ENCODE data around the gene TGFBR3.

Gene TGFBR3

DNA sequence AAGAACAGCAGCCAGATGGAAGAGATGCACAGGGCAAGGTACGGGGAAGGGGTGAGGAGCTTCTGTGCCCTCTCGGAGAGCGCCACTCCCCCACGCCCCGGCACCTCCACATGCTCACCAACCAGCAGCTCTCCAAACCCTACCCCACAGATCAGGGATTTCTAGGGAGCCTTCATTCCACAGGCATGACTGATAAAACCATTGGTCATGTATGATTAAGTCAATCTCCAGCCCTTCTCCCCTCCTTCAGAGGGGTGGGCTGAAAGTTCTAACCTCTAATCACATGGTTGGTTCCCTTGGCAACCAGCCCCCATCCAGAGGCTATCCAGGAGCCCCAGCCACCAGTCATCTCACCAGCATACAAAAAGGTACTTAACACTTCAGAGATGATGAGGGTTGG is 144.7 kb downstream of the TGFBR3 start:
- no peak for DNase-seq

DNA sequence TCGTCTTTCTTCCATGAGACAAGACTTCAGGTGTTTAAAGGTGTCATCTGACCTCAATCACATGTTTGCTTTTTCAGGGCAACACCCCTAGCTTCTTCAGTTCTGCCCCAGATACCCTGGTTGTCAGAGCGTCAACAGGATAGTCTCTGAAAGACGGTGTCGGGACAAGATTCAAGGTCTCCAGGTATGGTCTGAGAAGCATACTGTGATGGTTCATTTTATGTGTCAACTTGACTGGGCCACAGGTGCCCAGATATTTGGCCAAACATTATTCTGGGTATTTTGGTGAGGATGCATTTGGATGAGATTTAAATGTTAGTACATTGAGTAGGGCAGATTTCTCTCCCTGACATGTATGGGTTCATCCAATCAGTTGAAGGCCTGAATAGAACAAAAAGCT is 148.3 kb downstream of the TGFBR3 start:
- DNase-seq, result no peak

DNA sequence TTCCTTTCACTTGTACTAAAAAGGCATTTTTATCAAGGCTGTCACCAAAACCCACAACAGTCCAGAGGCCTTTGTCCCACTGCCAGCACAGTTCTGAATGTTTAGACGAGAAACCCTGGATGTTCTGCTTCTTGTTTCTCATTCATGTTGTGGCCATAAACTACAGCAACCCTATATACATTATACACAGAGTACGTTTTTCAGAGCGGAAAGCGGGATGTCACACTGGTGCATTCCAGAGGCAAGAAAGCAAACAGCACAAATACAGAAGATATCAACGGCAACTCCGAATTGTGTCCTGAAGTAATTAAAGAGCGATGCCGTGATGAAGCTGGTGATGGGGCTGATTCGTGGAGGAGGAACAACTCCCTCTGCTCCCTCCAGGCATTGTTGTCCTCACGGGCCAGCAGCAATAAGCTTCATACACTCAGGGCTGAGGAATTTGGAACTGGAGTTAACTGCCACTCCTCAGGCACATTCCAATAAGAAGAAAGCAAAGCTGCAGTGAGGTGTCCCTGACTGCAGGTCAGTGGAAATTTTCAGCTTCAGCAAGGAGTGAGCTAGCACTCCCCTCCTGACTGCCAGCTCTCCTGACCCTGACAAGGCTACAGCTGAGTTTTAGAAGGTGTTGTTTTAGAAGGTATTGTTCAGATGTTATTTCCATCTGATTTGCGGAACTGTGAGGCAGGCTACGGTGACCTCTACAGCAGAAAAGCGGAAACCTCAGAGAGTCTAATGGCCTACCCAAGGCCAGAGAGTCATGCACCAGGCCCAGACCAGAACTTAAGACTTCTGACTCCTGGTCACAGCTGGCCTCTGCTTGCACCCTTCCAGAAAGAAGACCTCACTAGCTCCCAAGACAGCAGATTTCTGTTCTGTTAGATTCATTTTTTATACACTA is 149.0 kb downstream of the TGFBR3 start:
- DNase-seq, result no peak

DNA sequence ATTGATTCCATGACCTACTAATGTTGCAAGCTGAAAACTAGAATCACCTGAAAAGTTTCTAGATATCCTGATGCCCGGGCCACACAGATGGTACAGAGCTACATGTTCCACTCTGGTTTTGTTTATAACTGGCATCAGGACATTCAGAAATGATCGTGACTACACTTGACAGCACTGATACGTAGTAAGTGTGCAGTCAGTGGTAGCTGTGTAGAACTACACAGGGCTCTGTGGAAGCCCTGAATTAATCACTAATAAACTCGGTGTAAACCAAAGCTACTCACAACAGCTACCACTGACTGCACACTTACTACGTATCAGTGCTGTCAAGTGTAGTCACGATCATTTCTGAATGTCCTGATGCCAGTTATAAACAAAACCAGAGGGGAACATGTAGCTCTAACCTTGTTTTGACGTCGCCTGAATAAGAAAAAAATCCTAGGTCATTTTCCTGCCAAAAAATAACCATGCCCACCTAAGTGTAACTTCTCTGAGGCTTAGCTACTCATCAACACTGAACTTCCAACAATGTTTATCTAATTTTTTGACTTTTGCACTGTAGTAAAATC is 149.7 kb downstream of the TGFBR3 start:
- no peak for DNase-seq

DNA sequence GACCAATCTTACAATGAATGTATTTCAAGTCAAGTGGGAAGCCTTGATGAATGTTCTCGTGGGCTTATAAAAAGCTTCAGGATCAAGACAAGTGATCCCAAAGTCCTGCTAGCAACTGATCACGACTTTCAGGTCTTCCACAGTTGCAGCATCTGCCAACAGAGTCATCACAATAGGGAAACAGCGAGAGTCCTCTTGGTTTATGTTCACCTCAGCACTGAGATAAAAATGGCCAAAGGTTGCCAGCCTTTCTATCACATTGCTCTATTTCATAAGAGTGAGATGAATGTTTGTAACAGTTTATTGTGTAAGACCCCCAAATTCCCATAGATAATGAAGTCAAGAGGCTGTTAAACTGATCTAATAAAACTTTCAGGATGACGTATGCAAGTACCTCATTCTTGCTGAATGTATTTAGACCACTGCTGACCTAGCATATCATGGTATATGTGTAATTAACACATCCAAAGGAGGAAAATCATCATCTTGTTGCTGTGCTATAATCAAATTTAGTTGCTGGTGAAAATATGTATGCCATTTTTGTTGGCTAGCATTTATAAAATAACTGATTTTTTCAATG is 150.6 kb downstream of the TGFBR3 start:
- no peak for DNase-seq

DNA sequence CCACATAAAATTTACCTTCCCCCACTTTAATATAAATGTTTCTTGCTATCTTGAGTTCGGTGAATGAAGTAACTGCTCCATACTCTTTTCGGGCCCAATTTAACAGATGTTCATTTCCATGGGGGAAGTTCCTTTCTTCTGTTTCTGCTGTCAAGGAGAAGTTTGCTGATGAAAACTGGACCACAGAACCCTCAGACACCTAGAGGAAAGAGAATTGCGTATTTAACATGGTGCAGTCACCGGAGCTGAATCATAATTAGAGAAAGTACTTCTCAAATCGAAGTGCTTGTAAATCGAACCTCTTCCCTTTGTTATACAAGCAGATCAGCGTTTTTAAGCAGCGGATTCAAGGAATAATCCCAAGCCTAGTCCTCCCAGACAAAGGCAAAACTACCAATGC is 151.2 kb downstream of the TGFBR3 start:
- DNase-seq, result no peak

DNA sequence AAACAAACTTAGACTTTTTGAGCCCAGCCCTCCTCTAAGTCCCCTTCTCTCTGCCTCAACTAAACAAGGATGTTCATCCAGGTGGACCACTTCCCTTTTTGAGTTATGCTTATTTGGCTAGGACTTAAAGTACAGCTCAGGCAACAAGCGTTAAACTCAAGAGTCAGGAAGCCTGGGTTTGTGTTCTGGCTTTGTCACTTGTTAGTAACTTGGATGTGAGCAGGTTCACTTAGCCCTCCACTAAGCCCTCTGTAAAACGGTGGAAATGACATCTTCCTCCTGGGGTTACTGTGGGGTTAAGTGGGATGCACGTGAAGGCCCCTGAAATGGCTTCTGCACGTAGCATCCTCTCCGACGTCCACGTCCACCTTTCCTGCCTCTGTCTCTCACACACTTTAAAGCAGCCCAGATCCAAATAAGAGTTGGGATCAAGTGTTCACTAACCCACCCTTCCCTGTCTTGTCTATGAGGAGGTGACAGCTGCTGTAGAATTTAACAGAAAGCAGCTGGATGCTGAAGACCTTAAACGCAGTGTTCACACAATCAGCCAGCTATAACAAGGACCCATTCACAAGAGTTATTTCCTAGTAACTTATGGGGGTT is 152.7 kb downstream of the TGFBR3 start:
- no peak for DNase-seq

DNA sequence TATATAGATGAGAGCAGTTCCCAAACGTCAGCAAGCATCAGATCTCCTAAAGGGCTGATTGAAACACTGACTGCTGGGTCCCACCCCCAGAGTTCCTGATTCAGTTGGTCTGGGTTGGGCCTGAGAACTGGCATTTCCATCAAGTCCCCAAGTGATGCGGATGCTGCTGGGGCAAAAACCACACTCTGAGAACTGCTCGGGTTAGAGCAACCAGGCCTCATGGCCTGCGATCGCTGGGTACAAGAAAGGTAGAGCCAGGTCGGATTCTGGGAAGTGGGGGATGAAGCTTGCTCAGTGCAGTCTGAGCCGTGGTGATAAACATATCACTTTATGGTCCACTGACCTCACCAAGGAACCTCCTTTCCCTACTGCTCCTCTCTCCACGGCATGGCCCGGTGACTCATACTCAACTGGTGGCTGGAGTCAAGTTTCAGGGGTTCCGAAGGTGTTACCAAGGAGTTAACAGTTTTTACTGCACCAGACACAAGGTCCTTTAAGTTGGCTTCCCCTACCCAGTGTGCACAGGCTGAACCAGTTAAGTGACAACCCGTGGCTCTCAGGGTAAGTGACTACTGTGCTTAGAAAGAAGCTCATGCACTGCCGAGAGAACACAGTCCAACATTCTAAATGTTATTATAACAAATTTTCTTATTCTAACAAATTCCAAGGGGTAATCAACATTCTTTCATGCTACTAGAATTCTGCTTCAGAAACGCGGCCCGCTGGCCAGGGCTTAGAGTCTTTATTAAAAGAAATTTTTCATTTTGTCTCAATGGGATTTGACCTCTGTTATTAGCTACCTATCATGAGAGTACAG is 153.5 kb downstream of the TGFBR3 start:
- no peak for DNase-seq

DNA sequence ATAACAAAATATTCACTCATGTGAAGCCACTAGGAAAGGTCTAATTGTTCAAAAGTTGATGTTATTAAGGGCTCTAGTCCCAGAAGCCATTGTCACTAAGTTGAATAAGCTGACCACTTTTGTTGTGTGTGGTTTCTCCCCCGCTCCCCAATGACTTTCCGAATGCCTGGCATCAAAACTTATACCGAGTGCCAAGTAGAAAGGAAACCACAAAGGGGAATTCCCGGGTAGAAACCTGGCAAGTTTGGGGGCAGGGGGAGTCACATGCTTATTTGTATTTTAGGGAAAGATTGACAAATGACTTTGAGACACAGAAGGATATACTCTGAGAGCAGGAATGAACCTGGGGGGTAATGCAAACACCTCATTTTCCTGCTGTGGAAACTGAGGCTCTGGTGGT is 154.1 kb downstream of the TGFBR3 start:
- DNase-seq, result no peak

DNA sequence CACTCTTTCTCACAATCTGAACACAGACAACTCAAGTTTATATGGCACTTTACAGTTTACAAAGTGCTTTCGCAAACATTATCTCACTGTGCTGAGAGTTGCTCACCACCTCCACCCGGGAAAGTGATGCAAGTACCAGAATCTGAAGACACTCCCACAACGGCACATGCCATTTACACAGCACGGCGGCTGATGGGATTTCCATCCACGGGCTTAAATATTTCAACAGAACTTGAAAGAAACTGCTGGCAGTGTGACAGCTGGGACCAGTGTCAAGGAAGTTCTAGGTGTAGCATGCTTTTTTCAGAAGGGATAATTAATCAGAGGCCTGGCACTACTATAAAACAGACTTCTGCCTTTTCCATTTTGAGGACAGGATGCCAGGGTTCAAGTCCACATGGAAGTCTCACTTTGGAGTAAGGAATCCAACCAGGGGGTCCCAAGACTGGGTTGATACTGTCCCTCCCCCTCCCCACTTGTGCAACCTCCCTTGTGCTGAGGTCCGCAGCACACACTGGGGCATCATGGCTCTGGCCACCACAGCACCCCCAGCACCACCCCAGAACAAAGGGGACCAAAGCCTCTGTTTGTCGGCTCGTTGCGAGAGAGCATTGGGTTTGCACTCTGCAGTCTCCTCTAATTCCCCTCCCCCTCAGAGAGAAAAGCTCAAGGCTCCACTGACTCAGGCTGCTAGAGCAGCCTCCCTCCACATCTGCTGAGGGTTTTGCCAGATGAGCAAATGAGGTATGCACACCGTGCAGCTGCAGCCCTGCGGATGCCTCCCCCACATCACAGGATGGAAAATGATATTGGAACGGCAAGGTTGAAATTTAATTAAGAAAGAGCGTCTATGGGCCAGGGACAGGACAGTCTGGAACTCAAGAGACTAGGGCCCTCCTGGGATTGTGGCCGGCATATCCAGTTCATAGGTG is 154.9 kb downstream of the TGFBR3 start:
- peak in 1 of 56 donors; percentile 5 for DNase-seq

DNA sequence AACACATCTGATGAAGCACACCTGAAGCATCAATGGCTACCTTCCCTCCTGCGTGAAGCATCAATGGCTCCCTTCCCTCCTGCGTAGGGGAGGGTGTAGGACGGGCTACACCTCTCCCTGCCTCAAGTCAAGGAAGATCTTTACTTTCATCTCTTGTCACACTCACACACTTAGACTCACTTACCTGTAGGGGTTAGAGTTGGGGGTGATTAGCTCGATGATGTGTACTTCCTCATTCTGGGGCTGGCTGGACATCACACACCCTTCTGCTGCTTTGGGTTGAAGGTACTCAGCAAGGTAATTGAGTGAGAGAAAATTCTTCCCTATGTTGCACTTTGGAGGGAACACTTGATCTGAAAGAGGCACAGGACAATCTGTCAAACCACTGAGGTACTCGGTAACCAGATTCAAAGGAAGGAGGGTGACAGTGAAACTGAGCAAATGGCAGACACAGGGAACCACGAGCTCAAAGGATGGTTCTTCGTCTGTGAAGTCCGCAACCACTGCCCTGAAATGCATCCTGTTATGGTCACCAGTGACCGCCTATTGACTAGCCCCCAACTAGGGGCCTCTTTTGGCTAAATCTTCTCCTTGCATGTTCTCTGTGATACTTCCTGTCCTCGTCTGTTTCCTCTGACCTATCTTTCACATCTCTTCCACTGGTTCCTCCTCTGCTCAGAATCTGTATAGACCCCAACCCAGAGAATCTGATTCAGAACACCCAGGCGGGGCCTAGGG is 156.2 kb downstream of the TGFBR3 start:
- DNase-seq, result no peak

DNA sequence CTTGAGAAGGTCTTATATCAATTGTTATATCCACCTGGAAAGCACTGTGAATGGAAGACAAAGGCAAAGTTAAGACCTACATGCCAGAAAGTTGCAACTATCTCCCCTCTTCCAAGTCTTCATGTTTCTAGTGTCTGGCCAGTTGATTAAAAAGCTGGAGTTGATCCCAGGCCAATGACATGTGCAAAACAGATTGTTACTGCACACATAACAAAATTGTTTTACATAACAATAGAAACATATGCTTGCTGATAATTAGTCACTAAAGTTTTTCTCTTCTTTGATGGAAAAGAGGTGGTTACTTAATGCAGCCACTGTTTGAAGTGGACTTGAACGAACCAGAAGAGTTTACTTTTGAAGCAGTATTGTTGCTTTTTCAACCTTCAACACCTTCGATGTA is 158.2 kb downstream of the TGFBR3 start:
- DNase-seq, result no peak

DNA sequence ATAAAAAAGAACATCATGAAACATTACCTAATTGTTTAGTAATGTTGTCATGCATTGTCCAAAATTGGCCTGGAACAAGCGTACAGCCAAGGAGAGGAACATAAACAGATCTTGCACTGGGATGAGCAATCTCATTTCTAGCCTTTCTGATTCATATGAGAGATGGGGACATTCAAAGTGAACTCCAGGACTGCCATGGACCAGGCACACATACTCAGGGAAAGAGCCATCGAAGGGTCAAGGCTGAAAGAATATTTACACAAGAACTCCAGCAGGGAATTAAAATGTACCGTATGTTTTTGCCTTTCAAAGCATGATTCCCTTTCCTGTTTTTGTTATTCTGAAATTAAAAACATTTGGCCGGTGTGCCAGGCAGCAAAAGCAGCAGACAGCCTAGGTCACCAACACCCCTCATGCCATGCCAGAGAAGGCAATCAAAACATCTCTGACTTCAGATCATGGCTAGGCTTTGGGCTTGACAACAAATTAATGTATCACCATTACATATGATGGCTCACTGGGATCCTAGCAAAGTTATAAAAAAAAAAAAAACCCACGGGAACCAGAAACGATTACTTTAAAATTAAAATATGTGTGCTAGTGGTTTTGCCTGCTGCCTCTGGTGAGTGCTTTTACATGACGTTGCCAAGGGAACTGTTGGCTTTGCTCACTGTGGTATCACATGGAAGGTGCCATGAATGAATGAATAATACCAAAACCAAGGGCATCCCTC is 159.8 kb downstream of the TGFBR3 start:
- DNase-seq, result peak in 1 of 56 donors; percentile 9

DNA sequence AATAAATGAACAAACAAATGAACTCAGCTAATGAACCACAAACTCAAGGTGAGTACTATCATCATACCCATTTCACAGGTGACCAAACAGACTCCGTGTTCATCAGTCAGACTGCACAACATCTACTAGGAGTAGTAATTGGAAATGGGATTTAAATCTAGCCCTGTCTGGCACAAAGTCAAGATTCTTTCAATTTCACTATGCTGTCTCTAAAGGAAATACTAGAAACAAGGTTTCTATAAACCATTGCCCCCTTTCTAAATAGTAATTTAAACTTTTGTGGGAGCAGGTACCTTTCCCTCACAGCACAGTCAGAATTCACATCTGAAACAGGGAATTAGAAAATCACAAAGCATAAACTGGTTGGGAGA is 160.3 kb downstream of the TGFBR3 start:
- no peak for DNase-seq

DNA sequence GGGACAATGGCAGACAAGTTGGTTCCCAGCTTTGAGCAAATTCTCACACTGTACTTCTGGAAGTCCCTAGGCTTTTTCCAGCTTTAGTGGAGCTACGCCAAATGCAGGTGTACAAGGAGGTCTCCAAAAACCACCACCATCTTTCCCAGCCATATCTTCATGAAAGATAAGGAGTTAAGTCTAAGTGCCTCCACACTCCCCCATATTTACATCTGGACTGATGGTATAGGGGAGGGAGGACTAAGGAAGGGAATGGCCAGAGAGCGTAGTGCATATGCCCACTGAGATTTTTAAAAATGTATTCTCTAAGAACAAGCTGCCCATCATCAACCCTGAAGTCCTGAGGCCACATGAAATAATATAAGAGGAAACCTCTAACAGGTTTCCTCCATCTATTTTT is 161.3 kb downstream of the TGFBR3 start:
- no peak for DNase-seq

DNA sequence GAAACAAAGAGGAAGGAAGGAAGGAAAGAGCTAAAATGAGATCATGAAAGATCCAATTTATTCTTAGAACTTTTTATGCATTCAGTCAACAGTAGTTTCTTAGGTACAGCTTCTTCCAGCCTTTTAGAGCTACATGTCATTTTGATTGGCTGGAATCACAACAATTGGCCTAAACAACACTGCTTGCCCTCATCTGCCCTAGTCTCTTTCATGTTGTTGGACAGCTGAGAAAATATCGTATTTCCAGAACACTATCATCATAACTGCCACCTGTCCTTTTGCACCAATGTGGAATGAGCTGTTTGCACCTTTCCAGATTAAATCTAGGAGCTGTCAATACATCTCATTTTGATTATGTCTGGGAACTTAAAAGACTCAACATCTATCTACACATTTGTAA is 161.7 kb downstream of the TGFBR3 start:
- DNase-seq, result no peak

DNA sequence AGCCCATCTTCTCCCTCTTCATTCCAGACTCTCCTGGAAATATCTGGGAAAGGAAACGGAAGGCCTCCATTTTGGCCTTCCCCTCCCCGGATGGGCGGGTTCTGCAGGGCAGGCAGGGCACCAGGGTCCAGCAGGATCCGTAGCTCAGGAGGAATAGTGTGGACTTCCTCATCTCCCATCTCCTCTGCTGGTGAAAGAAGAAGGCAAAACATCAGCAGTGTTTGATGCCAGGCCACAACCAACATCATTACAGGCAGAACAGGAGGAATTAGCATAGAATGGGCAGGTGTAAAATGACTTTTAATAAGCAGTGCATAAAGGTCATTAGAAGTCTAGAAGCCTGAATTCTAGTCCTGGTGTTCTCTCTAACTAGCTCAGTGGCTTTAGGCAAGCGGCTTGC is 165.9 kb downstream of the TGFBR3 start:
- DNase-seq, result no peak

DNA sequence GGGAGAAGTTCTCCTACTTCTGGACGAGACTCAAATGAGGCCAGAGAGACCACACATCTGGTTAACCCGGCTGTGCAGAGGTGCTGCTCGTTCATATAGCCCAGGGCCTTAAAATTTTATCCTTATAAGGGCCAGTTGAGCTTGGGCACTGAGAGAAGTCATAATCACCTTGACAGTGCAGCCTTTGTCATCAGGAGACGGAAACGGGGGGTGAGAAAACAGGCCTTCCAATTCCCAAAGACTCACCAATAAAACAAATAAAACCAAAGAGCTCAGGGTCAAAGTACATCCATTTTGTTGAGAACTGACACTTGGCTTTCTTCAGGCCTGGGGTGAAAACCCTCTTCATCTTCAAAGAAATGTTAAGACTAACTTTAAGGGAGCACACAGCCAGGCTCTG is 167.1 kb downstream of the TGFBR3 start:
- DNase-seq, result no peak

DNA sequence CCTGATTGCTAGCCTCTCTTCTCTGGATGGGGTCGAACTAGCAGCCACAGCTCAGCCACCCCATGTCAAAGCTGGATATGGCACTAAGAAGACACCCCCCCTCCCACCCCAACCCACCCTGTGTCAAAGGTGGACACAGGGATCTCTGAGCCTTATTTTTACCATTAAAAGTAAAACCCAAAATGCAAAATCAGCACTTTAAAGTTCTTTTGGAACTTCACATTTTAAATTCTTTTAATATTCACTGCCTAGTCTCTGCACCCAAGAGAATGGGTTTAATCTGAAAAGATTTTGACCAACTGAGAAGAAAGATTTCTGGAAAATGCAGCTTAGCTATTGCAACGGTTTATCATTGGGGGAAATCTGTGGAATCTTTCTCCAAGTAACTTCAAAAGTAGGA is 167.6 kb downstream of the TGFBR3 start:
- DNase-seq, result no peak
